Measurements from ENCODE around the gene TMEM208.

DNA sequence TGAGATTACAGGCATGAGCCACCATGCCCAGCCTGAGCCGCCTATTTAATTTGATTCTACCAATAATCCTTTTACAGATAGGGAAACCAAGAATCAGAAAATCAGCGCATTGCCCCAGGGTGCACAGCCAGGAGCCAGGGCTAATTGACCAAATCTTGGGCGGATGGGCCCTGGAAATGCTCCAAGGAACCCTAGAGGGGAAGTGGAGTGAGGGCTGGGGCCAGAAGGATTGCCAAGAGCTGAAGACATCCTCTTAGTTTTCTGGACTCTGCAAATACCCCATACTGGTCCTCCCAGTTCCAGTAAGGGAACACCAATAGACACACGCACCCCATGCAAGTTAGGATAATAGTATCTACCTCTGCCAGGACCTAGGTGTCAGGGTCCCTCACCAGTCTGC is 16.6 kb downstream of the TMEM208 start:
- TF ChIP-seq, protein P1, sequence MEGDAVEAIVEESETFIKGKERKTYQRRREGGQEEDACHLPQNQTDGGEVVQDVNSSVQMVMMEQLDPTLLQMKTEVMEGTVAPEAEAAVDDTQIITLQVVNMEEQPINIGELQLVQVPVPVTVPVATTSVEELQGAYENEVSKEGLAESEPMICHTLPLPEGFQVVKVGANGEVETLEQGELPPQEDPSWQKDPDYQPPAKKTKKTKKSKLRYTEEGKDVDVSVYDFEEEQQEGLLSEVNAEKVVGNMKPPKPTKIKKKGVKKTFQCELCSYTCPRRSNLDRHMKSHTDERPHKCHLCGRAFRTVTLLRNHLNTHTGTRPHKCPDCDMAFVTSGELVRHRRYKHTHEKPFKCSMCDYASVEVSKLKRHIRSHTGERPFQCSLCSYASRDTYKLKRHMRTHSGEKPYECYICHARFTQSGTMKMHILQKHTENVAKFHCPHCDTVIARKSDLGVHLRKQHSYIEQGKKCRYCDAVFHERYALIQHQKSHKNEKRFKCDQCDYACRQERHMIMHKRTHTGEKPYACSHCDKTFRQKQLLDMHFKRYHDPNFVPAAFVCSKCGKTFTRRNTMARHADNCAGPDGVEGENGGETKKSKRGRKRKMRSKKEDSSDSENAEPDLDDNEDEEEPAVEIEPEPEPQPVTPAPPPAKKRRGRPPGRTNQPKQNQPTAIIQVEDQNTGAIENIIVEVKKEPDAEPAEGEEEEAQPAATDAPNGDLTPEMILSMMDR (IDR thresholded peaks at IDR 0.05), result no peak
- TF ChIP-seq POLR2A (IDR thresholded peaks at IDR 0.05), result no peak
